GM19351 (cell line): ENCODE measurements around the gene MORN4.
"Not testable (repeated sequence)": the region's sequence is repeated elsewhere in the genome, so short reads cannot be mapped to it uniquely, and the experiment has no call there.

Experiments used
- ATAC-seq: cut with Tn5 transposase; IDR thresholded peaks from one replicate; pipeline ENCODE4 v1.9.1; 2021; ENCODE audit warnings: mild to moderate bottlenecking, moderate library complexity; ENCODE audit not compliant: unreplicated experiment

Gene MORN4

GRCh38 chr10:97642471-97643159 lies 9.3 kb upstream of the MORN4 start:
- ATAC-seq: not testable (repeated sequence)

GRCh38 chr10:97640868-97641811 lies 7.8 kb upstream of the MORN4 start:
- ATAC-seq: peak; percentile 25

GRCh38 chr10:97640174-97640867 lies 7.0 kb upstream of the MORN4 start, which contains the start of gene PI4K2A:
Gene PI4K2A (plus strand): TSS chr10:97640671. CDS start chr10:97640743, 72 bp downstream.
- peak; percentile 98 for ATAC-seq

GRCh38 chr10:97639090-97639489 lies 5.8 kb upstream of the MORN4 start:
- not testable (repeated sequence) for ATAC-seq

- no peak for ATAC-seq
Measured at GRCh38 chr10:97635577-97635976, 2.3 kb upstream of the MORN4 start.

- ATAC-seq: no peak
Measured at GRCh38 chr10:97633921-97634320, 621 bp upstream of the MORN4 start.

GRCh38 chr10:97631098-97631497 lies 2.2 kb downstream of the MORN4 start:
- no peak for ATAC-seq

GRCh38 chr10:97629289-97629688 lies 4.0 kb downstream of the MORN4 start:
- ATAC-seq: no peak

GRCh38 chr10:97628228-97628627 lies 5.1 kb downstream of the MORN4 start:
- ATAC-seq: no peak

- ATAC-seq: no peak
Measured at GRCh38 chr10:97627731-97628130, 5.6 kb downstream of the MORN4 start.

- no peak for ATAC-seq
Measured at GRCh38 chr10:97623277-97623676, 10.0 kb downstream of the MORN4 start.

- no peak for ATAC-seq
Measured at GRCh38 chr10:97618733-97619132, 14.6 kb downstream of the MORN4 start.

- no peak for ATAC-seq
Measured at GRCh38 chr10:97618285-97618684, 15.0 kb downstream of the MORN4 start.

- ATAC-seq: no peak
Measured at GRCh38 chr10:97612386-97612785, 20.9 kb downstream of the MORN4 start.

GRCh38 chr10:97611473-97611872 lies 21.8 kb downstream of the MORN4 start:
- no peak for ATAC-seq

GRCh38 chr10:97608991-97609561 lies 24.2 kb downstream of the MORN4 start:
- ATAC-seq: no peak

GRCh38 chr10:97607095-97607636 lies 26.1 kb downstream of the MORN4 start:
- no peak for ATAC-seq

GRCh38 chr10:97601268-97602215 lies 31.8 kb downstream of the MORN4 start:
- no peak for ATAC-seq

GRCh38 chr10:97600616-97601015 lies 32.7 kb downstream of the MORN4 start:
- no peak for ATAC-seq

GRCh38 chr10:97599272-97599619 lies 34.1 kb downstream of the MORN4 start:
- no peak for ATAC-seq
